Activated CD4-positive, alpha-beta T cell treated with anti-CD3 and anti-CD28 coated beads, Interleukin-2, amount 50 U/mL, for 16 hours (primary cell): Measurements from ENCODE around the gene CRHR2.

ENCODE experiments used
- DNase-seq: peaks from one replicate; pipeline ENCODE4 v3.0.0-alpha.2; 2020

CRHR2 gene

GRCh38 chr7:30613366-30614325 lies 68.6 kb downstream of the CRHR2 start:
- DNase-seq, result no peak

GRCh38 chr7:30612658-30613265 lies 69.5 kb downstream of the CRHR2 start:
- DNase-seq, result no peak

- DNase-seq, result no peak
Measured at GRCh38 chr7:30605832-30606231, 76.4 kb downstream of the CRHR2 start.

- no peak for DNase-seq
Measured at GRCh38 chr7:30604901-30605300, 77.4 kb downstream of the CRHR2 start.
